IMR-90 (cell line): Measurements from ENCODE around the gene SOX6. TPM values are rescaled to one million over a fixed set of nuclear protein-coding genes. Genes with fewer than 3 reads are reported as not detected.

ENCODE experiments used
- ATAC-seq: fragments of 200-7000 bp; cut with Tn5 transposase; 2 replicates; pipeline ENCODE4 v1.9.1; 2020; ENCODE audit warnings: low read depth, mild to moderate bottlenecking, moderate library complexity
- BruUV-seq: library from RNA; stranded (reverse); fragments of 400-500 nt; replicated peaks from 2 replicates; lab custom pipeline; 2021; lab: Mats Ljungman, UMichigan
- CTCF ChIA-PET: fragments of 300-600 bp; formaldehyde crosslinking; extraction: SDS; loops from one replicate; lab custom pipeline; 2021; ENCODE audit warnings: antibody characterized with exemption; lab: Yijun Ruan, JAX
- POLR2A ChIA-PET: fragments of 300-600 bp; sonication (Branson Sonifier 250); formaldehyde crosslinking; loops from one replicate; lab custom pipeline; 2022; ENCODE audit warnings: antibody characterized with exemption; ENCODE audit not compliant: unreplicated experiment; lab: Charles Lee
- DNase-seq: peaks from one replicate; pipeline ENCODE4 v3.0.0; 2013
- H2AFZ ChIP-seq: replicated peaks from 2 replicates; pipeline ENCODE3; 2013; ENCODE audit warnings: low read length, mild to moderate bottlenecking; ENCODE audit not compliant: poor library complexity
- H2AK5ac ChIP-seq: 2 replicates; pipeline ENCODE4 v1.6.1; 2013; ENCODE audit warnings: low read depth, low read length, inconsistent platforms
- H2AK9ac ChIP-seq: replicated peaks from 2 replicates; pipeline ENCODE3; 2013; ENCODE audit warnings: mild to moderate bottlenecking, low read depth, low read length, moderate library complexity; ENCODE audit not compliant: poor library complexity
- H2BK120ac ChIP-seq: 2 replicates; pipeline ENCODE4 v1.6.1; 2013; ENCODE audit warnings: low read depth, low read length, inconsistent platforms
- H2BK15ac ChIP-seq: 3 replicates; pipeline ENCODE4 v1.6.1; 2013; ENCODE audit warnings: low read depth, low read length, inconsistent platforms
- H2BK20ac ChIP-seq: 2 replicates; pipeline ENCODE4 v1.6.1; 2013; ENCODE audit warnings: low read depth, mild to moderate bottlenecking, inconsistent platforms, low read length, moderate library complexity
- H2BK5ac ChIP-seq: 2 replicates; pipeline ENCODE4 v1.6.1; 2013; ENCODE audit warnings: mild to moderate bottlenecking, low read depth, low read length, inconsistent platforms; ENCODE audit not compliant: poor library complexity, severe bottlenecking
- H3K14ac ChIP-seq: replicated peaks from 2 replicates; pipeline ENCODE4 v1.6.1; 2013; ENCODE audit warnings: low read depth, low read length, inconsistent platforms
- H3K18ac ChIP-seq: 2 replicates; pipeline ENCODE4 v1.6.1; 2013; ENCODE audit warnings: low read depth, low read length, control low read depth
- H3K23ac ChIP-seq: 2 replicates; pipeline ENCODE4 v1.6.1; 2013; ENCODE audit warnings: low read depth, low read length, inconsistent platforms
- H3K27ac ChIP-seq: 2 replicates; pipeline ENCODE4 v1.5.1; 2013; ENCODE audit warnings: mild to moderate bottlenecking, control low read depth, low read length; ENCODE audit not compliant: insufficient read depth
- H3K27me3 ChIP-seq: 2 replicates; pipeline ENCODE4 v1.6.1; 2013; ENCODE audit warnings: low read length; ENCODE audit not compliant: control insufficient read depth, insufficient read depth
- H3K36me3 ChIP-seq: 2 replicates; pipeline ENCODE4 v1.6.1; 2013; ENCODE audit warnings: low read length, mixed read lengths; ENCODE audit not compliant: control insufficient read depth, insufficient read depth
- H3K4ac ChIP-seq: 2 replicates; pipeline ENCODE4 v1.6.1; 2013; ENCODE audit warnings: low read depth, low read length, inconsistent platforms
- H3K4me1 ChIP-seq: 2 replicates; pipeline ENCODE4 v1.6.1; 2013; ENCODE audit warnings: low read length, mixed read lengths; ENCODE audit not compliant: control insufficient read depth, insufficient read depth
- H3K4me2 ChIP-seq: 2 replicates; pipeline ENCODE4 v1.6.1; 2013; ENCODE audit warnings: low read depth, mild to moderate bottlenecking, control low read depth, low read length, moderate library complexity
- H3K4me3 ChIP-seq: 2 replicates; pipeline ENCODE4 v1.5.1; 2013; ENCODE audit warnings: low read depth, mild to moderate bottlenecking, control low read depth, low read length, moderate library complexity; ENCODE audit not compliant: insufficient read depth
- H3K56ac ChIP-seq: 2 replicates; pipeline ENCODE4 v1.6.1; 2013; ENCODE audit warnings: low read length, inconsistent platforms; ENCODE audit not compliant: insufficient read depth; ENCODE audit errors: extremely low read depth
- H3K79me1 ChIP-seq, 2 experiments: 2 replicates each; pipeline ENCODE4 v1.6.1; 2013; ENCODE audit warnings: low read length in 2 of 2, inconsistent platforms in 1 of 2, low read depth in 1 of 2
- H3K9ac ChIP-seq: 2 replicates; pipeline ENCODE4 v1.6.1; 2013; ENCODE audit warnings: low read depth, low read length, control low read depth
- H3K9me1 ChIP-seq: 2 replicates; pipeline ENCODE4 v1.6.1; 2013; ENCODE audit warnings: low read length, inconsistent platforms; ENCODE audit not compliant: insufficient read depth
- H3K9me3 ChIP-seq: 2 replicates; pipeline ENCODE4 v1.6.1; 2013; ENCODE audit warnings: low read length; ENCODE audit not compliant: control insufficient read depth, insufficient read depth
- H4K20me1 ChIP-seq: 2 replicates; pipeline ENCODE4 v1.6.1; 2013; ENCODE audit warnings: low read length, inconsistent platforms; ENCODE audit not compliant: insufficient read depth
- H4K5ac ChIP-seq: 2 replicates; pipeline ENCODE4 v1.6.1; 2013; ENCODE audit warnings: mild to moderate bottlenecking, low read depth, low read length, control low read depth
- H4K8ac ChIP-seq, 2 experiments: 2 replicates each; pipeline ENCODE4 v1.6.1; 2013; ENCODE audit warnings: low read depth in 2 of 2, low read length in 2 of 2, control low read depth in 1 of 2, inconsistent platforms in 1 of 2
- H4K91ac ChIP-seq: 2 replicates; pipeline ENCODE4 v1.6.1; 2013; ENCODE audit warnings: low read depth, low read length, inconsistent platforms; ENCODE audit not compliant: insufficient read depth
- BHLHE40 ChIP-seq: fragments of 150-350 bp; IDR thresholded peaks from 2 replicates; pipeline ENCODE4 v1.6.1; 2016; ENCODE audit warnings: mild to moderate bottlenecking, low read depth, low read length
- CEBPB ChIP-seq: IDR thresholded peaks from 2 replicates; pipeline ENCODE4 v1.6.1; 2012; ENCODE audit warnings: low read depth, low read length, improper control_type of control experiment
- dilution Hi-C: fragments of 300-500 bp; cut with HindIII; formaldehyde crosslinking; loops from one replicate; pipeline ENCODE4 v1.14.3; 2018; ENCODE audit warnings: low sequenced_read_pairs; ENCODE audit not compliant: unreplicated experiment
- in situ Hi-C: fragments of 300-500 bp; cut with MboI; formaldehyde crosslinking; loops from 3 replicates; pipeline ENCODE4 v1.14.3; 2019; ENCODE audit warnings: low sequenced_read_pairs, inconsistent platforms, mixed read lengths
- intact Hi-C: fragments of 100-400 bp; cut with micrococcal nuclease; formaldehyde crosslinking; loops from 2 replicates; pipeline ENCODE4 v1.10.0; 2022
- polyA plus RNA-seq, 3 experiments: library from polyadenylated mRNA; depleted of rRNA; stranded (reverse); fragments of >200 nt; gene quantifications; 2 replicates each; pipeline ENCODE4 v1.2.3, GENCODE V29; 2012; ENCODE audit warnings: low replicate concordance in 1 of 3
- total RNA-seq: library from RNA; depleted of rRNA; stranded (reverse); fragments of >200 nt; gene quantifications from 2 replicates; pipeline ENCODE4 v1.2.3, GENCODE V29; 2012

SOX6 gene
- total and polyA plus RNA-seq, 2 of the 4 experiments (the other 2 are of a cell fraction): 1.7 to 7.7 TPM

GRCh38 chr11:16157327-16157726 lies 199.0 kb downstream of the SOX6 start:
- Histone ChIP-seq H3K9me3 (no peaks in the 10 kb centered on the region), H3K56ac (no peak overlapping the region), H4K91ac (no peak overlapping the region), H3K79me1 (no peaks in the 10 kb centered on the region), H3K36me3 (no peaks in the 10 kb centered on the region), H3K4ac (no peak overlapping the region), H4K8ac (no peak overlapping the region), H3K27ac (no peak overlapping the region), H2AK9ac (no peak overlapping the region), H2AFZ (no peak overlapping the region), H3K14ac (no peak overlapping the region), H2BK15ac (no peak overlapping the region), H2BK5ac (no peak overlapping the region), H3K18ac (no peak overlapping the region), H2BK120ac (no peak overlapping the region), H4K5ac (no peak overlapping the region), H3K9ac (no peak overlapping the region), H3K27me3 (no peaks in the 10 kb centered on the region), H3K4me1 (no peaks in the 10 kb centered on the region; the same call in 1 of the 2 replicates), H3K4me2 (no peak overlapping the region), H3K23ac (no peak overlapping the region), H2BK20ac (no peak overlapping the region), H3K4me3 (no peak overlapping the region), H4K20me1 (no peaks in the 10 kb centered on the region), H3K9me1 (no peaks in the 10 kb centered on the region; the same call in 1 of the 2 replicates), H2AK5ac (no peak overlapping the region)
- DNase-seq (no peak), ATAC-seq (no peak)
- ChIA-PET CTCF (interaction anchor here (0.7 to 0.9 kb wide), 2 partner anchors 10 to 856 kb away, joined by 3 to 6 read pairs; no protein-coding TSS in a partner anchor), POLR2A (no interaction called here)
- dilution Hi-C loops (no loop called here), intact Hi-C loops (no loop called here), in situ Hi-C loops (no loop called here)
- TF ChIP-seq BHLHE40 (no peak), CEBPB (no peak)
- BruUV-seq: no TSS peak
